Activated T-helper 17 cell treated with anti-CD3 and anti-CD28 coated beads, Interleukin-2, amount 50 U/mL, for 72 hours (primary cell): ENCODE measurements around the gene BCAS3. TPM values are rescaled to one million over a fixed set of nuclear protein-coding genes. Genes with fewer than 3 reads are reported as not detected.

Experiments
- ATAC-seq: fragments of 150-1000 bp; cut with Tn5 transposase; replicated peaks from 2 replicates; pipeline ENCODE4 v1.10.0; 2021; ENCODE audit warnings: mild to moderate bottlenecking, moderate library complexity
- H3K27ac Mint-ChIP-seq: one replicate; pipeline ENCODE4 v1.8.0; 2022; ENCODE audit warnings: mixed read lengths
- H3K27me3 Mint-ChIP-seq: one replicate; pipeline ENCODE4 v1.8.0; 2022; ENCODE audit warnings: mixed read lengths
- H3K36me3 Mint-ChIP-seq: one replicate; pipeline ENCODE4 v1.8.0; 2022; ENCODE audit warnings: low read depth, mild to moderate bottlenecking, mixed read lengths
- H3K4me1 Mint-ChIP-seq: one replicate; pipeline ENCODE4 v1.8.0; 2022; ENCODE audit warnings: mixed read lengths
- H3K4me3 Mint-ChIP-seq: one replicate; pipeline ENCODE4 v1.8.0; 2022; ENCODE audit warnings: mild to moderate bottlenecking, mixed read lengths
- H3K9me3 Mint-ChIP-seq: one replicate; pipeline ENCODE4 v1.8.0; 2022; ENCODE audit warnings: mixed read lengths
- total RNA-seq, 2 donors: library from RNA; stranded (reverse); gene quantifications; one replicate each; pipeline ENCODE4 v1.2.3, GENCODE V29; 2022

Gene BCAS3
- total RNA-seq, 2 donors from 2014 or later = 11.6 to 15.0 TPM

GRCh38 chr17:61127960-61128359 is 450.3 kb downstream of the BCAS3 start:
- Mint-ChIP-seq H3K4me1 (no peaks in the 10 kb centered on the region), H3K36me3 (no peaks in the 10 kb centered on the region), H3K4me3 (no peak overlapping the region), H3K27ac (no peak overlapping the region), H3K27me3 (no peaks in the 10 kb centered on the region), H3K9me3 (no peaks in the 10 kb centered on the region)
- no peak for ATAC-seq

GRCh38 chr17:61128661-61129115 is 451.0 kb downstream of the BCAS3 start:
- Mint-ChIP-seq H3K27ac (no peak overlapping the region), H3K27me3 (no peaks in the 10 kb centered on the region), H3K9me3 (no peaks in the 10 kb centered on the region), H3K4me1 (no peaks in the 10 kb centered on the region), H3K36me3 (no peaks in the 10 kb centered on the region), H3K4me3 (no peak overlapping the region)
- ATAC-seq = no peak

- Mint-ChIP-seq H3K36me3 (no peaks in the 10 kb centered on the region), H3K4me3 (no peak overlapping the region), H3K27ac (no peak overlapping the region), H3K27me3 (no peaks in the 10 kb centered on the region), H3K9me3 (no peaks in the 10 kb centered on the region), H3K4me1 (no peaks in the 10 kb centered on the region)
- no peak for ATAC-seq
Measured at GRCh38 chr17:61129267-61130254, 451.9 kb downstream of the BCAS3 start.

- no peak for ATAC-seq
- Mint-ChIP-seq H3K27me3 (no peaks in the 10 kb centered on the region), H3K36me3 (no peaks in the 10 kb centered on the region), H3K4me1 (no peaks in the 10 kb centered on the region), H3K4me3 (no peak overlapping the region), H3K27ac (no peak overlapping the region), H3K9me3 (no peaks in the 10 kb centered on the region)
Measured at GRCh38 chr17:61130330-61130729, 452.7 kb downstream of the BCAS3 start.

GRCh38 chr17:61131585-61131984 is 453.9 kb downstream of the BCAS3 start:
- Mint-ChIP-seq H3K9me3 (no peaks in the 10 kb centered on the region), H3K27ac (no peak overlapping the region), H3K36me3 (no peaks in the 10 kb centered on the region), H3K27me3 (no peaks in the 10 kb centered on the region), H3K4me1 (no peaks in the 10 kb centered on the region), H3K4me3 (no peak overlapping the region)
- ATAC-seq = no peak

- H3K9me3 Mint-ChIP-seq = no peaks in the 10 kb centered on the region
- H3K4me3 Mint-ChIP-seq = no peak overlapping the region
- no peaks in the 10 kb centered on the region for H3K27me3 Mint-ChIP-seq
- no peaks in the 10 kb centered on the region for H3K36me3 Mint-ChIP-seq
- no peak for ATAC-seq
- no peak overlapping the region for H3K27ac Mint-ChIP-seq
- no peaks in the 10 kb centered on the region for H3K4me1 Mint-ChIP-seq
Measured at GRCh38 chr17:61132524-61132923, 454.9 kb downstream of the BCAS3 start.

GRCh38 chr17:61133853-61134252 is 456.2 kb downstream of the BCAS3 start:
- H3K27me3 Mint-ChIP-seq = no peaks in the 10 kb centered on the region
- H3K9me3 Mint-ChIP-seq = no peaks in the 10 kb centered on the region
- H3K36me3 Mint-ChIP-seq = no peaks in the 10 kb centered on the region
- no peak for ATAC-seq
- H3K27ac Mint-ChIP-seq = no peak overlapping the region
- peaks cover under 1% of the 10 kb centered on the region for H3K4me1 Mint-ChIP-seq
- H3K4me3 Mint-ChIP-seq = no peak overlapping the region

GRCh38 chr17:61134551-61135235 is 457.0 kb downstream of the BCAS3 start:
- no peaks in the 10 kb centered on the region for H3K9me3 Mint-ChIP-seq
- H3K4me1 Mint-ChIP-seq = peaks cover 9% of the 10 kb centered on the region
- H3K27ac Mint-ChIP-seq = no peak overlapping the region
- no peaks in the 10 kb centered on the region for H3K36me3 Mint-ChIP-seq
- H3K27me3 Mint-ChIP-seq = no peaks in the 10 kb centered on the region
- no peak overlapping the region for H3K4me3 Mint-ChIP-seq
- no peak for ATAC-seq

GRCh38 chr17:61135782-61136181 is 458.1 kb downstream of the BCAS3 start:
- H3K27me3 Mint-ChIP-seq = no peaks in the 10 kb centered on the region

GRCh38 chr17:61136296-61136695 is 458.6 kb downstream of the BCAS3 start:
- ATAC-seq = no peak
- peaks cover 9% of the 10 kb centered on the region for H3K4me1 Mint-ChIP-seq

More at GRCh38 chr17:61135782-61136181, 458.1 kb downstream of the BCAS3 start:
- Mint-ChIP-seq H3K27ac (no peak overlapping the region), H3K4me1 (peaks cover 9% of the 10 kb centered on the region), H3K9me3 (no peaks in the 10 kb centered on the region), H3K4me3 (no peak overlapping the region), H3K36me3 (no peaks in the 10 kb centered on the region)
- ATAC-seq = no peak

GRCh38 chr17:61139219-61139618 is 461.6 kb downstream of the BCAS3 start:
- Mint-ChIP-seq H3K36me3 (no peaks in the 10 kb centered on the region), H3K4me1 (peaks cover 9% of the 10 kb centered on the region), H3K9me3 (no peaks in the 10 kb centered on the region), H3K27me3 (no peaks in the 10 kb centered on the region), H3K4me3 (peak overlapping the region; percentile 35), H3K27ac (peak overlapping the region; percentile 40)
- peak; percentile 89 for ATAC-seq

More at GRCh38 chr17:61136296-61136695, 458.6 kb downstream of the BCAS3 start:
- H3K36me3 Mint-ChIP-seq = no peaks in the 10 kb centered on the region
- no peak overlapping the region for H3K4me3 Mint-ChIP-seq
- H3K27me3 Mint-ChIP-seq = no peaks in the 10 kb centered on the region
- H3K27ac Mint-ChIP-seq = no peak overlapping the region
- no peaks in the 10 kb centered on the region for H3K9me3 Mint-ChIP-seq

- H3K9me3 Mint-ChIP-seq = no peaks in the 10 kb centered on the region
- ATAC-seq = no peak
- H3K27me3 Mint-ChIP-seq = no peaks in the 10 kb centered on the region
- no peak overlapping the region for H3K27ac Mint-ChIP-seq
- no peaks in the 10 kb centered on the region for H3K36me3 Mint-ChIP-seq
- no peak overlapping the region for H3K4me3 Mint-ChIP-seq
- peaks cover 9% of the 10 kb centered on the region for H3K4me1 Mint-ChIP-seq
Measured at GRCh38 chr17:61140081-61140786, 462.6 kb downstream of the BCAS3 start.

GRCh38 chr17:61143026-61143425 is 465.4 kb downstream of the BCAS3 start:
- Mint-ChIP-seq H3K4me3 (no peak overlapping the region), H3K36me3 (no peaks in the 10 kb centered on the region), H3K27ac (no peak overlapping the region), H3K4me1 (peaks cover 9% of the 10 kb centered on the region), H3K27me3 (no peaks in the 10 kb centered on the region), H3K9me3 (no peaks in the 10 kb centered on the region)
- ATAC-seq = no peak

GRCh38 chr17:61144137-61144536 is 466.5 kb downstream of the BCAS3 start:
- Mint-ChIP-seq H3K4me1 (peaks cover 6% of the 10 kb centered on the region), H3K27ac (no peak overlapping the region), H3K4me3 (no peak overlapping the region)

More at GRCh38 chr17:61144137-61144536, 466.5 kb downstream of the BCAS3 start:
- no peaks in the 10 kb centered on the region for H3K27me3 Mint-ChIP-seq
- H3K9me3 Mint-ChIP-seq = no peaks in the 10 kb centered on the region
- no peak for ATAC-seq
- no peaks in the 10 kb centered on the region for H3K36me3 Mint-ChIP-seq
